ENCODE measurements around the gene COL21A1.

DNA sequence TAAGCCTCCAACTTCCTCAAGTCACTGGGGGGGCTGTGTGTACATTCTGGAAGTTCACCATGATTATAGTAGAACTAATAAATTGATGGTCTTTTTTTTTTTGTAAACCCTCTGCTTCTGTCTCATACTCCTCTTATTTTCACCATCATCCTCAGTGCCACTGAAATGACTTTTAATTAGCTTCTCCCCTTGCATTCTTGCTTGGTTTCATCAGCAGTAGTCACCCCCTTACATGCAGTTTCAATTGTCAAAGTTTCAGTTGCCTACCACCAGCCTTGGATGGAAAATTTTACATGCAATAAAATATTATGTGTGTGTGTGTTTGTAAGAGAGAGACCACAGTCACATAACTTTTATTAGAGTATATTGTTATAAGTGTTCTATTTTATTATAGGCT is 196.2 kb downstream of the COL21A1 start:
- TF ChIP-seq, protein P1, sequence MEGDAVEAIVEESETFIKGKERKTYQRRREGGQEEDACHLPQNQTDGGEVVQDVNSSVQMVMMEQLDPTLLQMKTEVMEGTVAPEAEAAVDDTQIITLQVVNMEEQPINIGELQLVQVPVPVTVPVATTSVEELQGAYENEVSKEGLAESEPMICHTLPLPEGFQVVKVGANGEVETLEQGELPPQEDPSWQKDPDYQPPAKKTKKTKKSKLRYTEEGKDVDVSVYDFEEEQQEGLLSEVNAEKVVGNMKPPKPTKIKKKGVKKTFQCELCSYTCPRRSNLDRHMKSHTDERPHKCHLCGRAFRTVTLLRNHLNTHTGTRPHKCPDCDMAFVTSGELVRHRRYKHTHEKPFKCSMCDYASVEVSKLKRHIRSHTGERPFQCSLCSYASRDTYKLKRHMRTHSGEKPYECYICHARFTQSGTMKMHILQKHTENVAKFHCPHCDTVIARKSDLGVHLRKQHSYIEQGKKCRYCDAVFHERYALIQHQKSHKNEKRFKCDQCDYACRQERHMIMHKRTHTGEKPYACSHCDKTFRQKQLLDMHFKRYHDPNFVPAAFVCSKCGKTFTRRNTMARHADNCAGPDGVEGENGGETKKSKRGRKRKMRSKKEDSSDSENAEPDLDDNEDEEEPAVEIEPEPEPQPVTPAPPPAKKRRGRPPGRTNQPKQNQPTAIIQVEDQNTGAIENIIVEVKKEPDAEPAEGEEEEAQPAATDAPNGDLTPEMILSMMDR (IDR thresholded peaks at IDR 0.05; ENCODE audit: insufficient read depth, low read depth, low read length): no peak
- TF ChIP-seq EZH2 (IDR thresholded peaks at IDR 0.05; ENCODE audit: insufficient read depth, low read length): no peak
